ENCODE measurements around the gene CEP72.

- TF ChIP-seq CTCF (IDR thresholded peaks at IDR 0.05): no peak
- no peak for TF ChIP-seq POLR2A (IDR thresholded peaks at IDR 0.05)
Observed at GRCh38 chr5:664994-665360, 52.8 kb downstream of the CEP72 start.
